Erythroblast (primary cell): ENCODE results near the gene DMTF1.

Source experiments
- GATA1 ChIP-seq: IDR thresholded peaks from 2 replicates; pipeline ENCODE4 v1.6.1; 2011; ENCODE audit warnings: low read depth, mild to moderate bottlenecking, control low read depth, low read length, moderate library complexity
- POLR2A ChIP-seq: IDR thresholded peaks from 2 replicates; pipeline ENCODE4 v1.6.1; 2011; ENCODE audit warnings: mild to moderate bottlenecking, low read length

DNA sequence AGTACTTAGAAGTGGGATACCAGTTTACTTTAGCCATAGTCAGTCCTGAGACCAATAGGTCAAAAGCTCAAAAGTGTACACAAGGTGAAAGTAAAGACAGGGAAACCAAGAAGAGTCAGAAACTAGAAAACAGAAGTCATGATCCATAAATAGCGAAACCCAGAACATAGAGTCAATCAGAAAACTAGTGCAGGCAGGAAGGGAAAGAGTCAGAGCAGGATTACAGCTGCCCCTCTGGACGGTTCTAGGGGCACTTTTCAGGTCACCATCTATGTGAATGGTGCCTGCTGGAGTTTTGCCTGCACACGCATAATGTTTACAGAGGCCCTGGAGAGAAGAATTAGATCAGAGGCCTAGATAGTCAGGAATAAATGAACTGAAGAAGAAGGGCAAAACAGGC, 22.4 kb upstream of the DMTF1 start:
- no peak for TF ChIP-seq POLR2A
- TF ChIP-seq GATA1 = no peak
